Limb (tissue), 2 donors: ENCODE measurements around the gene CLDN10.

Source experiments
- DNase-seq, 2 donors: peaks; one replicate each; pipeline ENCODE4 v3.0.0-alpha.2; 2016; ENCODE audit errors: extremely low spot score in 2 of 2

The CLDN10 gene

GRCh38 chr13:95601216-95601615 lies 48.7 kb downstream of the CLDN10 start:
- DNase-seq: no peak

- no peak for DNase-seq
Observed at GRCh38 chr13:95601906-95602305, 49.4 kb downstream of the CLDN10 start.

- DNase-seq: peak in 1 of 2 donors; percentile 45
Observed at GRCh38 chr13:95603887-95604555, 51.5 kb downstream of the CLDN10 start.

GRCh38 chr13:95604556-95604915 lies 52.0 kb downstream of the CLDN10 start:
- DNase-seq: no peak

- DNase-seq: no peak
Observed at GRCh38 chr13:95605448-95606125, 53.1 kb downstream of the CLDN10 start.

- DNase-seq: no peak
Observed at GRCh38 chr13:95607366-95607765, 54.8 kb downstream of the CLDN10 start.

GRCh38 chr13:95608640-95609323 lies 56.3 kb downstream of the CLDN10 start:
- DNase-seq: no peak

- DNase-seq: no peak
Observed at GRCh38 chr13:95614641-95615245, 62.2 kb downstream of the CLDN10 start.

GRCh38 chr13:95615539-95615938 lies 63.0 kb downstream of the CLDN10 start:
- DNase-seq: no peak

GRCh38 chr13:95620030-95620824 lies 67.7 kb downstream of the CLDN10 start:
- DNase-seq: no peak

- DNase-seq: no peak
Observed at GRCh38 chr13:95620825-95621498, 68.4 kb downstream of the CLDN10 start.

- no peak for DNase-seq
Observed at GRCh38 chr13:95623141-95623540, 70.6 kb downstream of the CLDN10 start.

- DNase-seq: peak in 1 of 2 donors; percentile 75
Observed at GRCh38 chr13:95624020-95624419, 71.5 kb downstream of the CLDN10 start.

- no peak for DNase-seq
Observed at GRCh38 chr13:95626768-95627167, 74.2 kb downstream of the CLDN10 start.

GRCh38 chr13:95627590-95627989 lies 75.1 kb downstream of the CLDN10 start:
- no peak for DNase-seq

- no peak for DNase-seq
Observed at GRCh38 chr13:95628488-95628887, 76.0 kb downstream of the CLDN10 start.

- DNase-seq: no peak
Observed at GRCh38 chr13:95629071-95629470, 76.6 kb downstream of the CLDN10 start.
